Mammary epithelial cell (primary cell): ENCODE data around the gene PAFAH1B2.

Experiments used
- CTCF ChIP-seq, 2 donors: IDR thresholded peaks in 1 of 2; conservative IDR thresholded peaks in 1 of 2; 2 replicates each; pipeline ENCODE4 v1.5.1; 2011 to 2012; ENCODE audit warnings: inconsistent platforms in 2 of 2, low read length in 2 of 2, mild to moderate bottlenecking in 2 of 2, control low read depth in 1 of 2, low read depth in 1 of 2; ENCODE audit not compliant: insufficient read depth in 1 of 2; ENCODE audit errors: extremely low read depth in 1 of 2
- EZH2 ChIP-seq: IDR thresholded peaks from 2 replicates; pipeline ENCODE4 v1.6.1; 2012; ENCODE audit warnings: low read length, inconsistent platforms, borderline replicate concordance

- no peak for TF ChIP-seq CTCF (conservative IDR thresholded peaks at IDR 0.05 in 1 of 2, IDR thresholded peaks at IDR 0.05 in 1 of 2; ENCODE audit: extremely low read depth in 1 of 2, insufficient read depth in 1 of 2, low read depth in 1 of 2, low read length in 2 of 2)
- no peak for TF ChIP-seq EZH2
Measured at GRCh38 chr11:117220568-117220967, 76.5 kb downstream of the PAFAH1B2 start.
